Stimulated activated CD8-positive, alpha-beta memory T cell treated with anti-CD3 and anti-CD28 coated beads, Interleukin-4, amount 100 ng/mL, for 1 hour (primary cell): ENCODE measurements around the gene SAMD13.

ENCODE experiments used
- DNase-seq, 2 donors: peaks; one replicate each; pipeline ENCODE4 v3.0.0-alpha.2; 2020; ENCODE audit warnings: low read depth in 2 of 2, low spot score in 1 of 2

Gene SAMD13

GRCh38 chr1:84370266-84370665 is 68.8 kb downstream of the SAMD13 start:
- no peak for DNase-seq

- no peak for DNase-seq
These were observed 69.4 kb downstream of the SAMD13 start for GRCh38 chr1:84370831-84371394.

- DNase-seq, result no peak
These were observed 72.1 kb downstream of the SAMD13 start for GRCh38 chr1:84373436-84374141.

- no peak for DNase-seq
These were observed 73.6 kb downstream of the SAMD13 start for GRCh38 chr1:84374991-84375696.

- no peak for DNase-seq
These were observed 74.7 kb downstream of the SAMD13 start for GRCh38 chr1:84376000-84376910.

GRCh38 chr1:84377480-84378095 is 76.1 kb downstream of the SAMD13 start:
- no peak for DNase-seq

- no peak for DNase-seq
These were observed 77.8 kb downstream of the SAMD13 start for GRCh38 chr1:84379138-84379916.

GRCh38 chr1:84379917-84380180 is 78.3 kb downstream of the SAMD13 start:
- no peak for DNase-seq

GRCh38 chr1:84382127-84382526 is 80.6 kb downstream of the SAMD13 start:
- DNase-seq, result no peak

- no peak for DNase-seq
These were observed 83.8 kb downstream of the SAMD13 start for GRCh38 chr1:84385347-84385746.

GRCh38 chr1:84386716-84387479 is 85.4 kb downstream of the SAMD13 start:
- no peak for DNase-seq

GRCh38 chr1:84387480-84388163 is 86.1 kb downstream of the SAMD13 start:
- DNase-seq, result no peak

GRCh38 chr1:84390226-84390625 is 88.7 kb downstream of the SAMD13 start:
- no peak for DNase-seq

- no peak for DNase-seq
These were observed 97.0 kb downstream of the SAMD13 start, which contains the start of gene DNASE2B for GRCh38 chr1:84398175-84399155. Gene DNASE2B, plus strand, starts transcription at chr1:84398484. Its CDS starts 81 bp downstream, at chr1:84398565.
